Measurements from ENCODE around the gene TCTN1. TPM values are rescaled to one million over a fixed set of nuclear protein-coding genes. Genes with fewer than 3 reads are reported as not detected.
A peak's percentile ranks its signal among the peaks of the same experiment; 100 is the strongest.

The TCTN1 gene
- total RNA-seq, 4 donors from 2014 or later: 19.4 to 32.5 (median 30.5) TPM

- WGBS, 2 donors (ENCODE audit: low coverage in 1 of 2): 80 to 84% methylated on average over 7 of the region's 11 CpGs
Measured at GRCh38 chr12:110656071-110656655, 42.2 kb downstream of the TCTN1 start.

GRCh38 chr12:110657747-110658146, 43.8 kb downstream of the TCTN1 start:
- Histone ChIP-seq H3K9me3 (no peaks in the 10 kb centered on the region), H3K36me3 (peaks cover 0 to 30% of the 10 kb centered on the region in 2 donors), H3K4me1 (peaks cover 0 to 6% (median 0%) of the 10 kb centered on the region in 3 donors), H3K27ac (no peak overlapping the region), H3K27me3 (no peaks in the 10 kb centered on the region), H3K4me3 (no peak overlapping the region)
- WGBS, 2 donors (ENCODE audit: low coverage in 1 of 2): 80% methylated on average over 4 of the region's 9 CpGs; no CpG with 5 or more reads in 1 of the 2 donors
- ATAC-seq: peak; percentile 16
- no peak for TF ChIP-seq POLR2A (IDR thresholded peaks at IDR 0.05)
- no peak for TF ChIP-seq EP300 (IDR thresholded peaks at IDR 0.05)
- TF ChIP-seq POLR2AphosphoS5 (IDR thresholded peaks at IDR 0.05): no peak
- TF ChIP-seq CTCF (IDR thresholded peaks at IDR 0.05): no peak

More at GRCh38 chr12:110656071-110656655, 42.2 kb downstream of the TCTN1 start:
- H3K9me3 ChIP-seq: no peaks in the 10 kb centered on the region
- no peaks in the 10 kb centered on the region for H3K27me3 ChIP-seq
- no peak for ATAC-seq
- H3K4me1 ChIP-seq: peaks cover 0 to 6% (median 0%) of the 10 kb centered on the region in 3 donors
- TF ChIP-seq EP300 (IDR thresholded peaks at IDR 0.05) (no peak), CTCF (IDR thresholded peaks at IDR 0.05) (no peak), POLR2A (IDR thresholded peaks at IDR 0.05) (no peak), POLR2AphosphoS5 (IDR thresholded peaks at IDR 0.05) (no peak)
- H3K36me3 ChIP-seq: peaks cover 0 to 44% of the 10 kb centered on the region in 2 donors
- no peak overlapping the region for H3K27ac ChIP-seq
- no peak overlapping the region for H3K4me3 ChIP-seq

DNA sequence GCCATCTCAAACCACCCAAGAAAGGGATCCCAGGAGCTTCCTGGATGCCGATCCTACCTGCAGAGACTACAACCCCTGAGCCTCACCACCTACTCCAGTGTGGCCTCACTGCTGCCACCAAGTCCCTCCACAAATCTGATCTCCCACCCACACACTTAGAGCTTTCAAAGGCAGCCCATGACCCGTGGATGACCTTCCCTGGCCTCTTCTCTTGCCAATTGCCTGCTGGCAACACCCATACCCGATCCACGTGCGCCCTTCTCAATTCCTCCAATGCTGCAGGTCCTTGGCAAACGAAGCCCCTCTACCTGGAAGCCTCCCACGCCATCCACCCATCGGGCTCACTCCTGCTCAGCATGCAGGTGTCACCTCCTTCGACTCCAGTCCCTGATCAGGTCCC, 44.3 kb downstream of the TCTN1 start:
- no peak for ATAC-seq
- Histone ChIP-seq H3K9me3 (no peaks in the 10 kb centered on the region), H3K4me3 (no peak overlapping the region), H3K27me3 (no peaks in the 10 kb centered on the region), H3K4me1 (peaks cover 0 to 6% (median 0%) of the 10 kb centered on the region in 3 donors), H3K27ac (no peak overlapping the region), H3K36me3 (peaks cover 0 to 27% of the 10 kb centered on the region in 2 donors)
- WGBS, 2 donors (ENCODE audit: low coverage in 1 of 2): 72 to 78% methylated on average over 8 to 9 of the region's 9 CpGs
- TF ChIP-seq POLR2AphosphoS5 (IDR thresholded peaks at IDR 0.05) (no peak), EP300 (IDR thresholded peaks at IDR 0.05) (no peak), CTCF (IDR thresholded peaks at IDR 0.05) (no peak)

DNA sequence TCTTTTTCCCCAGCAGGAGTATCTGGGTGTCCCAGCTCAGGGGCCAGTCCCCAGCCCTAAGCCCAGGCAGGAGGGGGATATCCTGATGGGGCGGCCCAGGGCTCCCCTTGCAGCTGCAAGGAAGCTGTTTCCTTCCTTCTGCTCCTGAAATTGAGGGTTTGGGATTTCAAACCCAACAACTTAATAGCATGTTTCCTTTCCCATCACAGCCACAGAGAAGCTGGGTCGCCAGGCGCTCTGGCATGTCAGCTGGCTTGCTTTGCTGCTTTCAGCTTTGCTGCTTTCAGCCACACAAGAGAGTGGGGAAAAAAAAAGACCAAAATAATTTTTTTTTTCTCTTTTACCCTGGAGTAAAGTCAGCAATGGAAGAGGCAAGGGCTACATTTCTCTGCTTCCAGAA, 44.9 kb downstream of the TCTN1 start:
- Histone ChIP-seq H3K27ac (no peak overlapping the region), H3K4me3 (no peak overlapping the region), H3K27me3 (no peaks in the 10 kb centered on the region), H3K4me1 (peaks cover 0 to 6% (median 0%) of the 10 kb centered on the region in 3 donors), H3K36me3 (peaks cover 0 to 23% of the 10 kb centered on the region in 2 donors), H3K9me3 (no peaks in the 10 kb centered on the region)
- ATAC-seq: no peak
- WGBS, 2 donors (ENCODE audit: low coverage in 1 of 2): 86% methylated on average over 1 of the region's 3 CpGs; no CpG with 5 or more reads in 1 of the 2 donors
- TF ChIP-seq EP300 (IDR thresholded peaks at IDR 0.05): no peak

DNA sequence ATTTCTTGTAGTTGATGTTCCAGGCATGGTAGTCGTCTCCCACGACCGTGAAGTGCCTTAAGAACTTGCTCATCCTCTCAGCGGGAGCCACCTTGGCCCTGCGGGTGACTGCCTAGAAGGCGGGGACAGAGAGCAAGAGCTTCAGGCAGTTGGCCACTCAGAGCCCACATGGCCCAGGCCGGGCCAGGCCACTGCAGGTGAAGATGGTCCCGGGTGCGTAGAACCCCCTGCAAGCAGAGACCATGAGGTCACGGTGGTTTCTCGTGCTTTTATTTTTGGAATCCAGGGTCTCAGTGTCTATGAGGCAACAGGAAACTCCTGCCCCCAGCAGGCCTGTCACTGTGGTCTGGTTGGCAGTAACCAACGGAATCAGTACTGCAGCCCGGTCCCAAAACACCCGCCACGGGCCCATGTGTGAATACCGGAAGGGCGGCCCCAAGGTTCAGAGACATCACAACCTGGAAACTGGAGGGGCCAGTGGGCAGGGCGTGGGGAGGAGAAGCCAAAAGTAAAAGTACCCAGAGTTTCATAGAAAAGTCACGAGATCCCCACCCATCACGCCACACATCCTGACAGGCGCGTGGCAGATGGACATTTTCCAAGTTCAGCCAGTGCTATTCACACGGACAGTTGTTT, 47.5 kb downstream of the TCTN1 start:
- Histone ChIP-seq H3K9me3 (peaks cover 0 to 21% (median 0%) of the 10 kb centered on the region in 3 donors), H3K27ac (no peak overlapping the region), H3K4me1 (peaks cover 0 to 6% (median 0%) of the 10 kb centered on the region in 3 donors), H3K4me3 (peak overlapping the region in 1 of 2 donors; percentile 12), H3K27me3 (no peaks in the 10 kb centered on the region), H3K36me3 (peaks cover 0 to 19% of the 10 kb centered on the region in 2 donors)
- 59 to 82% methylated on average over 7 to 9 of the region's 23 CpGs for whole genome bisulfite sequencing, 2 donors (ENCODE audit: low coverage in 1 of 2)
- peak; percentile 51 for ATAC-seq
- TF ChIP-seq POLR2AphosphoS5 (IDR thresholded peaks at IDR 0.05): no peak
- no peak for TF ChIP-seq POLR2A (IDR thresholded peaks at IDR 0.05)
- TF ChIP-seq CTCF (IDR thresholded peaks at IDR 0.05): no peak
- no peak for TF ChIP-seq EP300 (IDR thresholded peaks at IDR 0.05)

Data from gastroesophageal sphincter (tissue), 4 donors.